IMR-90 (cell line): ENCODE measurements around the gene CGNL1. TPM values are rescaled to one million over a fixed set of nuclear protein-coding genes. Genes with fewer than 3 reads are reported as not detected.

Experiments used
- ATAC-seq: fragments of 200-7000 bp; cut with Tn5 transposase; 2 replicates; pipeline ENCODE4 v1.9.1; 2020; ENCODE audit warnings: low read depth, mild to moderate bottlenecking, moderate library complexity
- BruUV-seq: library from RNA; stranded (reverse); fragments of 400-500 nt; replicated peaks from 2 replicates; lab custom pipeline; 2021; lab: Mats Ljungman, UMichigan
- CTCF ChIA-PET: fragments of 300-600 bp; formaldehyde crosslinking; extraction: SDS; loops from one replicate; lab custom pipeline; 2021; ENCODE audit warnings: antibody characterized with exemption; lab: Yijun Ruan, JAX
- POLR2A ChIA-PET: fragments of 300-600 bp; sonication (Branson Sonifier 250); formaldehyde crosslinking; loops from one replicate; lab custom pipeline; 2022; ENCODE audit warnings: antibody characterized with exemption; ENCODE audit not compliant: unreplicated experiment; lab: Charles Lee
- DNase-seq: peaks from one replicate; pipeline ENCODE4 v3.0.0; 2013
- H2AFZ ChIP-seq: replicated peaks from 2 replicates; pipeline ENCODE3; 2013; ENCODE audit warnings: low read length, mild to moderate bottlenecking; ENCODE audit not compliant: poor library complexity
- H2AK5ac ChIP-seq: 2 replicates; pipeline ENCODE4 v1.6.1; 2013; ENCODE audit warnings: low read depth, low read length, inconsistent platforms
- H2AK9ac ChIP-seq: replicated peaks from 2 replicates; pipeline ENCODE3; 2013; ENCODE audit warnings: mild to moderate bottlenecking, low read depth, low read length, moderate library complexity; ENCODE audit not compliant: poor library complexity
- H2BK120ac ChIP-seq: 2 replicates; pipeline ENCODE4 v1.6.1; 2013; ENCODE audit warnings: low read depth, low read length, inconsistent platforms
- H2BK15ac ChIP-seq: 3 replicates; pipeline ENCODE4 v1.6.1; 2013; ENCODE audit warnings: low read depth, low read length, inconsistent platforms
- H2BK20ac ChIP-seq: 2 replicates; pipeline ENCODE4 v1.6.1; 2013; ENCODE audit warnings: low read depth, mild to moderate bottlenecking, inconsistent platforms, low read length, moderate library complexity
- H2BK5ac ChIP-seq: 2 replicates; pipeline ENCODE4 v1.6.1; 2013; ENCODE audit warnings: mild to moderate bottlenecking, low read depth, low read length, inconsistent platforms; ENCODE audit not compliant: poor library complexity, severe bottlenecking
- H3K14ac ChIP-seq: replicated peaks from 2 replicates; pipeline ENCODE4 v1.6.1; 2013; ENCODE audit warnings: low read depth, low read length, inconsistent platforms
- H3K18ac ChIP-seq: 2 replicates; pipeline ENCODE4 v1.6.1; 2013; ENCODE audit warnings: low read depth, low read length, control low read depth
- H3K23ac ChIP-seq: 2 replicates; pipeline ENCODE4 v1.6.1; 2013; ENCODE audit warnings: low read depth, low read length, inconsistent platforms
- H3K27ac ChIP-seq: 2 replicates; pipeline ENCODE4 v1.5.1; 2013; ENCODE audit warnings: mild to moderate bottlenecking, control low read depth, low read length; ENCODE audit not compliant: insufficient read depth
- H3K27me3 ChIP-seq: 2 replicates; pipeline ENCODE4 v1.6.1; 2013; ENCODE audit warnings: low read length; ENCODE audit not compliant: control insufficient read depth, insufficient read depth
- H3K36me3 ChIP-seq: 2 replicates; pipeline ENCODE4 v1.6.1; 2013; ENCODE audit warnings: low read length, mixed read lengths; ENCODE audit not compliant: control insufficient read depth, insufficient read depth
- H3K4ac ChIP-seq: 2 replicates; pipeline ENCODE4 v1.6.1; 2013; ENCODE audit warnings: low read depth, low read length, inconsistent platforms
- H3K4me1 ChIP-seq: 2 replicates; pipeline ENCODE4 v1.6.1; 2013; ENCODE audit warnings: low read length, mixed read lengths; ENCODE audit not compliant: control insufficient read depth, insufficient read depth
- H3K4me2 ChIP-seq: 2 replicates; pipeline ENCODE4 v1.6.1; 2013; ENCODE audit warnings: low read depth, mild to moderate bottlenecking, control low read depth, low read length, moderate library complexity
- H3K4me3 ChIP-seq: 2 replicates; pipeline ENCODE4 v1.5.1; 2013; ENCODE audit warnings: low read depth, mild to moderate bottlenecking, control low read depth, low read length, moderate library complexity; ENCODE audit not compliant: insufficient read depth
- H3K56ac ChIP-seq: 2 replicates; pipeline ENCODE4 v1.6.1; 2013; ENCODE audit warnings: low read length, inconsistent platforms; ENCODE audit not compliant: insufficient read depth; ENCODE audit errors: extremely low read depth
- H3K79me1 ChIP-seq, 2 experiments: 2 replicates each; pipeline ENCODE4 v1.6.1; 2013; ENCODE audit warnings: low read length in 2 of 2, inconsistent platforms in 1 of 2, low read depth in 1 of 2
- H3K9ac ChIP-seq: 2 replicates; pipeline ENCODE4 v1.6.1; 2013; ENCODE audit warnings: low read depth, low read length, control low read depth
- H3K9me1 ChIP-seq: 2 replicates; pipeline ENCODE4 v1.6.1; 2013; ENCODE audit warnings: low read length, inconsistent platforms; ENCODE audit not compliant: insufficient read depth
- H3K9me3 ChIP-seq: 2 replicates; pipeline ENCODE4 v1.6.1; 2013; ENCODE audit warnings: low read length; ENCODE audit not compliant: control insufficient read depth, insufficient read depth
- H4K20me1 ChIP-seq: 2 replicates; pipeline ENCODE4 v1.6.1; 2013; ENCODE audit warnings: low read length, inconsistent platforms; ENCODE audit not compliant: insufficient read depth
- H4K5ac ChIP-seq: 2 replicates; pipeline ENCODE4 v1.6.1; 2013; ENCODE audit warnings: mild to moderate bottlenecking, low read depth, low read length, control low read depth
- H4K8ac ChIP-seq, 2 experiments: 2 replicates each; pipeline ENCODE4 v1.6.1; 2013; ENCODE audit warnings: low read depth in 2 of 2, low read length in 2 of 2, control low read depth in 1 of 2, inconsistent platforms in 1 of 2
- H4K91ac ChIP-seq: 2 replicates; pipeline ENCODE4 v1.6.1; 2013; ENCODE audit warnings: low read depth, low read length, inconsistent platforms; ENCODE audit not compliant: insufficient read depth
- BHLHE40 ChIP-seq: fragments of 150-350 bp; IDR thresholded peaks from 2 replicates; pipeline ENCODE4 v1.6.1; 2016; ENCODE audit warnings: mild to moderate bottlenecking, low read depth, low read length
- CEBPB ChIP-seq: IDR thresholded peaks from 2 replicates; pipeline ENCODE4 v1.6.1; 2012; ENCODE audit warnings: low read depth, low read length, improper control_type of control experiment
- CHD1 ChIP-seq: IDR thresholded peaks from 2 replicates; pipeline ENCODE4 v1.6.1; 2012; ENCODE audit warnings: low read depth, low read length, improper control_type of control experiment
- FOS ChIP-seq: fragments of 150-350 bp; IDR thresholded peaks from 2 replicates; pipeline ENCODE4 v1.6.1; 2016; ENCODE audit warnings: low read depth, low read length
- MAFK ChIP-seq: IDR thresholded peaks from 2 replicates; pipeline ENCODE4 v1.6.1; 2012; ENCODE audit warnings: low read depth, low read length, improper control_type of control experiment
- MAZ ChIP-seq: IDR thresholded peaks from 2 replicates; pipeline ENCODE4 v1.6.1; 2012; ENCODE audit warnings: low read depth, mild to moderate bottlenecking, low read length, improper control_type of control experiment, moderate library complexity, borderline replicate concordance
- MXI1 ChIP-seq: IDR thresholded peaks from 2 replicates; pipeline ENCODE4 v1.6.1; 2012; ENCODE audit warnings: low read depth, mild to moderate bottlenecking, low read length, moderate library complexity, borderline replicate concordance
- NFE2L2 ChIP-seq: fragments of 150-350 bp; IDR thresholded peaks from 2 replicates; pipeline ENCODE4 v1.6.1; 2016; ENCODE audit warnings: low read depth, mild to moderate bottlenecking, low read length
- POLR2A ChIP-seq: IDR thresholded peaks from 2 replicates; pipeline ENCODE4 v1.6.1; 2012; ENCODE audit warnings: mild to moderate bottlenecking, low read depth, low read length
- RAD21 ChIP-seq: IDR thresholded peaks from 2 replicates; pipeline ENCODE4 v1.6.1; 2012; ENCODE audit warnings: low read length, improper control_type of control experiment
- RCOR1 ChIP-seq: IDR thresholded peaks from 2 replicates; pipeline ENCODE4 v1.6.1; 2012; ENCODE audit warnings: mild to moderate bottlenecking, low read length, improper control_type of control experiment; ENCODE audit not compliant: insufficient replicate concordance
- RFX5 ChIP-seq: IDR thresholded peaks from 2 replicates; pipeline ENCODE4 v1.8.0; 2012; ENCODE audit warnings: low read depth, mild to moderate bottlenecking, low read length, moderate library complexity
- SMC3 ChIP-seq: fragments of 150-350 bp; IDR thresholded peaks from 2 replicates; pipeline ENCODE4 v1.6.1; 2016; ENCODE audit warnings: low read depth, mild to moderate bottlenecking, antibody characterized with exemption, low read length, moderate library complexity
- WGBS, 2 experiments: methylation state at CpG; one replicate each; pipeline versions ENCODE4 v1.1.5 to v1.1.7; 2013; ENCODE audit warnings: missing lambda C conversion rate in 2 of 2; ENCODE audit not compliant: insufficient read length in 1 of 2; ENCODE audit errors: extremely low coverage in 2 of 2; 5-methylcytosine and 5-hydroxymethylcytosine counted together
- dilution Hi-C: fragments of 300-500 bp; cut with HindIII; formaldehyde crosslinking; loops from one replicate; pipeline ENCODE4 v1.14.3; 2018; ENCODE audit warnings: low sequenced_read_pairs; ENCODE audit not compliant: unreplicated experiment
- in situ Hi-C: fragments of 300-500 bp; cut with MboI; formaldehyde crosslinking; loops from 3 replicates; pipeline ENCODE4 v1.14.3; 2019; ENCODE audit warnings: low sequenced_read_pairs, inconsistent platforms, mixed read lengths
- intact Hi-C: fragments of 100-400 bp; cut with micrococcal nuclease; formaldehyde crosslinking; loops from 2 replicates; pipeline ENCODE4 v1.10.0; 2022
- polyA plus RNA-seq, 3 experiments: library from polyadenylated mRNA; depleted of rRNA; stranded (reverse); fragments of >200 nt; gene quantifications; 2 replicates each; pipeline ENCODE4 v1.2.3, GENCODE V29; 2012; ENCODE audit warnings: low replicate concordance in 1 of 3
- total RNA-seq: library from RNA; depleted of rRNA; stranded (reverse); fragments of >200 nt; gene quantifications from 2 replicates; pipeline ENCODE4 v1.2.3, GENCODE V29; 2012
- TF ChIP-seq, protein P1 (sequence below): conservative IDR thresholded peaks from 2 replicates; pipeline ENCODE4 v1.5.1; 2012; ENCODE audit warnings: mild to moderate bottlenecking, low read depth, low read length, improper control_type of control experiment
- TF ChIP-seq, protein P2 (sequence below): fragments of 150-350 bp; IDR thresholded peaks from 2 replicates; pipeline ENCODE4 v1.6.1; 2016; ENCODE audit warnings: low read depth, mild to moderate bottlenecking, low read length, moderate library complexity, borderline replicate concordance
- TF ChIP-seq, protein P3 (sequence below): fragments of 150-350 bp; IDR thresholded peaks from 2 replicates; pipeline ENCODE4 v1.6.1; 2017; ENCODE audit warnings: mild to moderate bottlenecking, antibody characterized with exemption, low read length, low read depth

Gene CGNL1
- total and polyA plus RNA-seq, 2 of the 4 experiments (the other 2 are of a cell fraction): 0.07 to 0.18 TPM

DNA sequence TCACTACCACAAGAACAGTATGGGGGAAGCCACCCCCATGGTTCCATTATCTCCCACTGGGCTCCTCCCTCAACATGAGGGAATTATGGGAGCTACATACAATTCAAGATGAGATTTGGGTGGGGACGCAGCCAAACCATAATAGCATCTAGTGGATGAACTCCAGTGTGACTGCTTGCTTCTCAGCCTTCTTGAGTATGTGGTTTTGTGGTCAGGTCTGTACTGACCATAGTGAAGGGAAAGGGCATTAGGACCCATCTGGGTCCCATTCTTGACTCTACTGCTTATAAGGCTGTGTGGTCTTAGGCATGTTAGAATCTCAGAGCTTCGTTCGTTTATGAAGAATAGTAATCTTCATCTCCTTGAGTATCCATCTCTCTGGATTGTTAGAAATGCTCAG lies 81.4 kb downstream of the CGNL1 start:
- no peak overlapping the region for H3K23ac ChIP-seq
- H3K4me3 ChIP-seq: no peak overlapping the region
- H3K4me2 ChIP-seq: no peak overlapping the region
- BruUV-seq: no TSS peak
- WGBS, 2 experiments: no CpG with 5 or more reads among the region's 3 CpGs
- no peak overlapping the region for H3K14ac ChIP-seq
- H2BK120ac ChIP-seq: no peak overlapping the region
- no peak overlapping the region for H3K4ac ChIP-seq
- H2AK9ac ChIP-seq: no peak overlapping the region
- intact Hi-C loops (no loop called here), in situ Hi-C loops (no loop called here), dilution Hi-C loops (no loop called here)
- no peak overlapping the region for H2BK5ac ChIP-seq
- H2BK20ac ChIP-seq: no peak overlapping the region
- no peak overlapping the region for H4K8ac ChIP-seq
- no peak overlapping the region for H3K9ac ChIP-seq
- TF ChIP-seq FOS (no peak), RCOR1 (no peak), MAZ (no peak), CHD1 (no peak), SMC3 (no peak), MXI1 (no peak), CEBPB (no peak), RFX5 (no peak), POLR2A (no peak), NFE2L2 (no peak), BHLHE40 (no peak), MAFK (no peak), RAD21 (no peak)
- TF ChIP-seq, protein P1, sequence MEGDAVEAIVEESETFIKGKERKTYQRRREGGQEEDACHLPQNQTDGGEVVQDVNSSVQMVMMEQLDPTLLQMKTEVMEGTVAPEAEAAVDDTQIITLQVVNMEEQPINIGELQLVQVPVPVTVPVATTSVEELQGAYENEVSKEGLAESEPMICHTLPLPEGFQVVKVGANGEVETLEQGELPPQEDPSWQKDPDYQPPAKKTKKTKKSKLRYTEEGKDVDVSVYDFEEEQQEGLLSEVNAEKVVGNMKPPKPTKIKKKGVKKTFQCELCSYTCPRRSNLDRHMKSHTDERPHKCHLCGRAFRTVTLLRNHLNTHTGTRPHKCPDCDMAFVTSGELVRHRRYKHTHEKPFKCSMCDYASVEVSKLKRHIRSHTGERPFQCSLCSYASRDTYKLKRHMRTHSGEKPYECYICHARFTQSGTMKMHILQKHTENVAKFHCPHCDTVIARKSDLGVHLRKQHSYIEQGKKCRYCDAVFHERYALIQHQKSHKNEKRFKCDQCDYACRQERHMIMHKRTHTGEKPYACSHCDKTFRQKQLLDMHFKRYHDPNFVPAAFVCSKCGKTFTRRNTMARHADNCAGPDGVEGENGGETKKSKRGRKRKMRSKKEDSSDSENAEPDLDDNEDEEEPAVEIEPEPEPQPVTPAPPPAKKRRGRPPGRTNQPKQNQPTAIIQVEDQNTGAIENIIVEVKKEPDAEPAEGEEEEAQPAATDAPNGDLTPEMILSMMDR: no peak
- TF ChIP-seq, protein P2, sequence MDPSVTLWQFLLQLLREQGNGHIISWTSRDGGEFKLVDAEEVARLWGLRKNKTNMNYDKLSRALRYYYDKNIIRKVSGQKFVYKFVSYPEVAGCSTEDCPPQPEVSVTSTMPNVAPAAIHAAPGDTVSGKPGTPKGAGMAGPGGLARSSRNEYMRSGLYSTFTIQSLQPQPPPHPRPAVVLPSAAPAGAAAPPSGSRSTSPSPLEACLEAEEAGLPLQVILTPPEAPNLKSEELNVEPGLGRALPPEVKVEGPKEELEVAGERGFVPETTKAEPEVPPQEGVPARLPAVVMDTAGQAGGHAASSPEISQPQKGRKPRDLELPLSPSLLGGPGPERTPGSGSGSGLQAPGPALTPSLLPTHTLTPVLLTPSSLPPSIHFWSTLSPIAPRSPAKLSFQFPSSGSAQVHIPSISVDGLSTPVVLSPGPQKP: no peak
- TF ChIP-seq, protein P3, sequence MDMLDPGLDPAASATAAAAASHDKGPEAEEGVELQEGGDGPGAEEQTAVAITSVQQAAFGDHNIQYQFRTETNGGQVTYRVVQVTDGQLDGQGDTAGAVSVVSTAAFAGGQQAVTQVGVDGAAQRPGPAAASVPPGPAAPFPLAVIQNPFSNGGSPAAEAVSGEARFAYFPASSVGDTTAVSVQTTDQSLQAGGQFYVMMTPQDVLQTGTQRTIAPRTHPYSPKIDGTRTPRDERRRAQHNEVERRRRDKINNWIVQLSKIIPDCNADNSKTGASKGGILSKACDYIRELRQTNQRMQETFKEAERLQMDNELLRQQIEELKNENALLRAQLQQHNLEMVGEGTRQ: no peak
- POLR2A ChIA-PET: no interaction called here
- H3K9me1 ChIP-seq: no peaks in the 10 kb centered on the region
- H2BK15ac ChIP-seq: no peak overlapping the region
- H3K79me1 ChIP-seq: no peaks in the 10 kb centered on the region
- CTCF ChIA-PET: interaction anchor here (0.6 kb wide), 1 partner anchor 95 kb away, joined by 4 read pairs; no protein-coding TSS in a partner anchor
- H3K36me3 ChIP-seq: no peaks in the 10 kb centered on the region
- DNase-seq: no peak
- H3K56ac ChIP-seq: no peak overlapping the region
- H4K91ac ChIP-seq: no peak overlapping the region
- no peak overlapping the region for H3K27ac ChIP-seq
- no peak overlapping the region for H2AFZ ChIP-seq
- H4K20me1 ChIP-seq: no peaks in the 10 kb centered on the region
- H3K18ac ChIP-seq: no peak overlapping the region
- H4K5ac ChIP-seq: no peak overlapping the region
- no peaks in the 10 kb centered on the region for H3K4me1 ChIP-seq
- no peak for ATAC-seq
- H3K27me3 ChIP-seq: peaks cover 27% of the 10 kb centered on the region
- H3K9me3 ChIP-seq: no peaks in the 10 kb centered on the region
- no peak overlapping the region for H2AK5ac ChIP-seq
